OCI-LY1 (cell line): ENCODE results near the gene PUM2.
"Not testable (repeated sequence)": the region's sequence is repeated elsewhere in the genome, so short reads cannot be mapped to it uniquely, and the experiment has no call there.

Experiments
- H2AFZ ChIP-seq: fragments of 200-600 bp; sonication (generic), shearing (Covaris generic); 2 replicates; pipeline ENCODE4 v1.6.0; 2014; ENCODE audit warnings: antibody characterized with exemption, mild to moderate bottlenecking, low read length
- H3F3A ChIP-seq: fragments of 200-600 bp; sonication (generic), shearing (Covaris generic); 2 replicates; pipeline ENCODE4 v1.6.0; 2014; ENCODE audit warnings: mild to moderate bottlenecking, antibody characterized with exemption, low read length, moderate library complexity; ENCODE audit not compliant: insufficient read depth
- H3K27ac ChIP-seq: fragments of 200-600 bp; sonication (generic); 2 replicates; pipeline ENCODE4 v1.5.1; 2014; ENCODE audit warnings: low read length, mixed run types, mild to moderate bottlenecking, low read depth; ENCODE audit not compliant: poor library complexity, severe bottlenecking
- H3K27me3 ChIP-seq: fragments of 200-600 bp; sonication (generic); 2 replicates; pipeline ENCODE4 v1.6.0; 2014; ENCODE audit warnings: antibody characterized with exemption, mild to moderate bottlenecking, low read length, moderate library complexity; ENCODE audit not compliant: insufficient read depth
- H3K36me3 ChIP-seq: fragments of 200-600 bp; sonication (generic); 2 replicates; pipeline ENCODE4 v1.6.1; 2014; ENCODE audit warnings: mild to moderate bottlenecking, antibody characterized with exemption, low read length, moderate library complexity, mixed read lengths; ENCODE audit not compliant: insufficient read depth
- H3K4me1 ChIP-seq: fragments of 200-600 bp; sonication (generic); 2 replicates; pipeline ENCODE4 v1.5.1; 2014; ENCODE audit warnings: mild to moderate bottlenecking, low read length, moderate library complexity; ENCODE audit not compliant: insufficient read depth, severe bottlenecking
- H3K4me2 ChIP-seq: fragments of 200-600 bp; sonication (generic), shearing (Covaris generic); 2 replicates; pipeline ENCODE4 v1.6.1; 2014; ENCODE audit warnings: low read length
- H3K4me3 ChIP-seq: fragments of 200-600 bp; sonication (generic); 2 replicates; pipeline ENCODE4 v1.5.1; 2014; ENCODE audit warnings: low read length, low read depth, mild to moderate bottlenecking, mixed read lengths; ENCODE audit not compliant: poor library complexity, severe bottlenecking
- H3K79me2 ChIP-seq: fragments of 200-600 bp; shearing (Covaris generic); 2 replicates; pipeline ENCODE4 v1.6.1; 2016; ENCODE audit warnings: mixed run types, low read length, mixed read lengths; ENCODE audit not compliant: insufficient read depth
- H3K9ac ChIP-seq: fragments of 200-600 bp; sonication (generic), shearing (Covaris generic); 2 replicates; pipeline ENCODE4 v1.6.1; 2014; ENCODE audit warnings: mild to moderate bottlenecking, low read length, mixed read lengths
- H3K9me2 ChIP-seq: fragments of 200-600 bp; sonication (generic), shearing (Covaris generic); 2 replicates; pipeline ENCODE4 v1.6.1; 2014; ENCODE audit warnings: low read depth, mild to moderate bottlenecking, low read length, mixed read lengths
- H3K9me3 ChIP-seq: fragments of 200-600 bp; shearing (Covaris generic); 2 replicates; pipeline ENCODE4 v1.6.1; 2014; ENCODE audit warnings: low read length, mixed read lengths
- H4K20me1 ChIP-seq: fragments of 200-600 bp; sonication (generic), shearing (Covaris generic); 2 replicates; pipeline ENCODE4 v1.6.0; 2016; ENCODE audit warnings: mild to moderate bottlenecking, low read length; ENCODE audit not compliant: insufficient read depth
- CTCF ChIP-seq: fragments of 200-600 bp; sonication (generic), shearing (Covaris generic); IDR thresholded peaks from 2 replicates; pipeline ENCODE4 v1.5.1; 2017; ENCODE audit warnings: mild to moderate bottlenecking, antibody characterized with exemption, low read length, moderate library complexity, mixed read lengths
- EZH2 ChIP-seq: fragments of 200-600 bp; sonication (generic), shearing (Covaris generic); IDR thresholded peaks from 2 replicates; pipeline ENCODE4 v1.8.0; 2017; ENCODE audit warnings: borderline replicate concordance, mixed run types, mild to moderate bottlenecking, antibody characterized with exemption, low read length, moderate library complexity, mixed read lengths

PUM2 gene

GRCh38 chr2:20369366-20369765, 18.7 kb upstream of the PUM2 start:
- Histone ChIP-seq H3K4me2 (no peak overlapping the region), H3K27me3 (peaks cover 4% of the 10 kb centered on the region; the same call in 1 of the 2 replicates), H3K4me1 (no peaks in the 10 kb centered on the region), H3K9ac (no peak overlapping the region), H3K9me2 (no peaks in the 10 kb centered on the region), H3K27ac (no peak overlapping the region), H3K36me3 (no peaks in the 10 kb centered on the region; the same call in 1 of the 2 replicates), H4K20me1 (no peaks in the 10 kb centered on the region), H3F3A (no peaks in the 10 kb centered on the region), H2AFZ (no peak overlapping the region), H3K4me3 (no peak overlapping the region), H3K79me2 (no peaks in the 10 kb centered on the region), H3K9me3 (no peaks in the 10 kb centered on the region)
- no peak for TF ChIP-seq CTCF
- TF ChIP-seq EZH2 = no peak

GRCh38 chr2:20368706-20369105, 18.1 kb upstream of the PUM2 start:
- no peaks in the 10 kb centered on the region for H3K4me1 ChIP-seq
- H4K20me1 ChIP-seq = no peaks in the 10 kb centered on the region
- H3K79me2 ChIP-seq = no peaks in the 10 kb centered on the region
- H3K4me3 ChIP-seq = no peak overlapping the region
- H3K36me3 ChIP-seq = no peaks in the 10 kb centered on the region; the same call in 1 of the 2 replicates
- H3K9me2 ChIP-seq = no peaks in the 10 kb centered on the region
- H3K27ac ChIP-seq = no peak overlapping the region
- H3K4me2 ChIP-seq = no peak overlapping the region
- no peak overlapping the region for H2AFZ ChIP-seq
- peaks cover 4% of the 10 kb centered on the region; the same call in 1 of the 2 replicates for H3K27me3 ChIP-seq
- H3K9ac ChIP-seq = no peak overlapping the region
- H3F3A ChIP-seq = no peaks in the 10 kb centered on the region
- no peaks in the 10 kb centered on the region for H3K9me3 ChIP-seq
- TF ChIP-seq EZH2 (no peak), CTCF (no peak)

- not testable (repeated sequence) for H3K4me1 ChIP-seq, H2AFZ ChIP-seq, H3K79me2 ChIP-seq, H4K20me1 ChIP-seq, H3K36me3 ChIP-seq, H3K4me2 ChIP-seq, H3K4me3 ChIP-seq, H3K9me3 ChIP-seq, H3K27me3 ChIP-seq, H3K9ac ChIP-seq, H3K9me2 ChIP-seq, H3F3A ChIP-seq, H3K27ac ChIP-seq
Measured at GRCh38 chr2:20367929-20368328, 17.3 kb upstream of the PUM2 start.

- Histone ChIP-seq H3F3A (no peaks in the 10 kb centered on the region), H2AFZ (no peak overlapping the region), H3K9me2 (no peaks in the 10 kb centered on the region), H4K20me1 (no peaks in the 10 kb centered on the region), H3K27ac (no peak overlapping the region), H3K9me3 (no peaks in the 10 kb centered on the region), H3K4me3 (no peak overlapping the region), H3K4me1 (no peaks in the 10 kb centered on the region), H3K9ac (no peak overlapping the region), H3K4me2 (no peak overlapping the region), H3K79me2 (no peaks in the 10 kb centered on the region), H3K27me3 (peaks cover 4% of the 10 kb centered on the region; the same call in 1 of the 2 replicates), H3K36me3 (no peaks in the 10 kb centered on the region; the same call in 1 of the 2 replicates)
- TF ChIP-seq EZH2 (no peak), CTCF (no peak)
Measured at GRCh38 chr2:20366672-20367116, 16.1 kb upstream of the PUM2 start.
